Measurements from ENCODE around the gene CLPTM1L.

DNA sequence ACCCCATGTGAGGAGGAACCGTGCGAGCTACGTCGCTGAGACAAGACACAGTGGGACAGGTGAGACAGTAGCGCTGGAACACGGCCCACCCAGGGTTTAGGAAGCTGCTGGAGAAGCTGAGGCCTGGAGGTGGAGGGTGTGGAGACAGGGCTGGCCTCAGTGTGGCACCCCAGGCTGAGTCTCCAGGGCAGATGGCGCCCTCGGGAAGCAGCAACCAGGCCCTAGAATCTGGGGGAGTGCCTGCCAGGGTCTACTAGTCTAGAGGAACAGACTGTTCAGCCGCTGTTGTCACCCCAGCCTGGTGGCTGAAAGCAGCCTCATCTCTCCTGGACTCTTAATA lies 45.4 kb downstream of the CLPTM1L start:
- TF ChIP-seq CTCF (IDR thresholded peaks at IDR 0.05) (no peak), POLR2AphosphoS5 (IDR thresholded peaks at IDR 0.05) (no peak)

All from breast epithelium (tissue), 3 donors.